GM12801 (cell line): Measurements from ENCODE around the gene ASS1.

Experiments
- TF ChIP-seq, protein P1 (sequence below): IDR thresholded peaks from one replicate; pipeline ENCODE4 v1.5.1; 2011; ENCODE audit warnings: control low read depth; ENCODE audit not compliant: insufficient read length; ENCODE audit errors: extremely low read depth

ASS1 gene

DNA sequence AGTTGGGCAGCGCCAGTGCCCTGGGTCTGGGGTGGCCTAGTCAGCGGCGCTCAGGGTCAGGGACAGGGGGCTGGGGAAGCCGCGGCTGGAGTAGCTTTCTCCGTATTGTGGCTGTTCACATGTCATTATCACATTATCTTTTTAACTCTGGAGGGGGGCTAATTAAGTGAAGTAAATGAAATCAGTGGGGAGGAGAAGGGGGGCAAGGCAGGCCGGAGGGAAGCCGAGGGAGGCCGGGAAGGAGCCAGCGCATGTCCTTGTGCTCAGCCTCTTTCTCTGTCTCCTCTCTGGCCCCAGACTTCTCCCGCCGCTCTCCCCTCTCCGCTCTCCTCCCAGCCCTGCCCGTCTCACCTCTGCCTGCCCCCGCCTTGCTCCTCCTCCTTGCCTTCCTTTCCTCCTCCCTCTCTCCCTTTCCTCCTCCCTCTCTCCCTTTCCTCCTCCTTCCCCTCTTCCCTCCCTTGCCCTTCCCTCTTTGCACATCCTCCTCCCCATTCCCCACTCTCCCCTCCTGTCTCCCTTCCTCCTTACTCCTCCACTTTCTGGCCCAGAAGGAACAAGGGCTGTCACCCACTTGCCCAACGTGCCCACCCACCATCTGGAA, 38.7 kb downstream of the ASS1 start:
- TF ChIP-seq, protein P1, sequence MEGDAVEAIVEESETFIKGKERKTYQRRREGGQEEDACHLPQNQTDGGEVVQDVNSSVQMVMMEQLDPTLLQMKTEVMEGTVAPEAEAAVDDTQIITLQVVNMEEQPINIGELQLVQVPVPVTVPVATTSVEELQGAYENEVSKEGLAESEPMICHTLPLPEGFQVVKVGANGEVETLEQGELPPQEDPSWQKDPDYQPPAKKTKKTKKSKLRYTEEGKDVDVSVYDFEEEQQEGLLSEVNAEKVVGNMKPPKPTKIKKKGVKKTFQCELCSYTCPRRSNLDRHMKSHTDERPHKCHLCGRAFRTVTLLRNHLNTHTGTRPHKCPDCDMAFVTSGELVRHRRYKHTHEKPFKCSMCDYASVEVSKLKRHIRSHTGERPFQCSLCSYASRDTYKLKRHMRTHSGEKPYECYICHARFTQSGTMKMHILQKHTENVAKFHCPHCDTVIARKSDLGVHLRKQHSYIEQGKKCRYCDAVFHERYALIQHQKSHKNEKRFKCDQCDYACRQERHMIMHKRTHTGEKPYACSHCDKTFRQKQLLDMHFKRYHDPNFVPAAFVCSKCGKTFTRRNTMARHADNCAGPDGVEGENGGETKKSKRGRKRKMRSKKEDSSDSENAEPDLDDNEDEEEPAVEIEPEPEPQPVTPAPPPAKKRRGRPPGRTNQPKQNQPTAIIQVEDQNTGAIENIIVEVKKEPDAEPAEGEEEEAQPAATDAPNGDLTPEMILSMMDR: no peak

DNA sequence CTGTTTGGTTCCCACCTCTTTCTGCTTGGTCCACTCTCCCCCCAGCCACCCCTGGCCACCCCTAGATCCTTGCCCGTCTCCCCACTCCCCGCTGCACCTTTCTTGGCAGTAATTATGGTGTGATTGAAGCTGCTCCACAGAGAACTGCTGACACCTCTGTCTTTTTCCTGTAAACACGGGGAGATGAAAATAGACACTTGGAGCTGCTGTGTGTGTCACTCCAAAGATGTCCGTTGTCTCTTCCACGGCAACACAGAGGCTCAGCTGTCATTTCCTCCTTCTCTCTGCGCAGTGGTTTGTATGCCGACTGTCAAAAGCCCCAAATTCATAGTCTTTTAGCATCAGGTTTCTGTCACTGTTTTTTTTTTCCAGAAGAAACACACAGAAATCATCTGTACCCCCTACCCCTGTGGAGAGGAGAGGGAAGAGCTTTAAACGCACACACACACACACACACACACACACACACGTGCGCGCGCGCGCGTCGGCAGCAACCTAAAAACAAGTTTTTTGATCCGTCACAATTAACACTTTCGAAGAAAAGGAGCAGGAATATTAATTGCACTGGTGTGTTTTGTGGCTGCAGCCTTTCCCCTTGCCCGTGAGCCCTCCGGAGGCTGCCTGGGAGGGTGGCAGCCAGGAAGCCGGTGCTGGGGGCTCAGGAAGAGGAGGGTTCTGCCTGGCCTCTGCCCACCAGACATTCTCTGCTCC, 39.8 kb downstream of the ASS1 start:
- TF ChIP-seq, protein P1: no peak

DNA sequence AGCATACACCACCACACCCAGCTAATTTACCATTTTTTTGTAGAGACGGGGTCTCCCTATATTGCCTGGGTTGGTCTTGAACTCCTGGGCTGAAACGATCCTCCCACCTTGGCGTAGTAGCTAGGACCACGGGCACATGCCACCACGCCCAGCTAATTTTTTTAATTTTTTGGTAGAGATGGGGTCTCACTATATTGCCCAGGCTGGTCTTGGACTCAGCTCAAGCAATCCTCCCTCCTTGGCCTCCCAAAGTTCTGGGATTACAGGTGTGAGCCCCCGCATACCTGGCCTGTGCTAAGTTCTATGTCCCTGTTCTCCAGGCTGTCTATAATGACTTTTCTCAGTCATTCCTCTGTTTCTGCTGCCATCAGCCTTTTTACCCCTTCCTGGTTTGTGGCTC, 41.3 kb downstream of the ASS1 start:
- TF ChIP-seq, protein P1: no peak

DNA sequence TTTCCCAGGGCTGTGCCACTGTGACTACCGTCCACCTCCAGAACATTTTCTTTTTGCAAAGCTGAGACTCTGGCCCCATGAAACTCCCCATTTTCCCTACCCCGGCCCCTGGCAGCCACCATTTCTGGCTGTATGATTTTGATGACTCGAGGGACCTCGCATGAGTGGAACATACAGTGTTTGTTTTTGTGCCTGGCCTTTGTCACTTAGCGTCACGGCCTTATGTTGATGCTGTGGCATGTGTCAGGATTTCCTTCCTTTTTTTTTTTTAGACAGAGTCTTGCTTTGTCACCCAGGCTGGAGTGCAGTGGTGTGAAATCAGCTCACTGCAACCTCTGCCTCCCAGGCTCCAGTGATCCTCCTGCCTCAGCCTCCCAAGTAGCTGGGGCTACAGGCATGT, 42.7 kb downstream of the ASS1 start:
- TF ChIP-seq, protein P1: no peak

DNA sequence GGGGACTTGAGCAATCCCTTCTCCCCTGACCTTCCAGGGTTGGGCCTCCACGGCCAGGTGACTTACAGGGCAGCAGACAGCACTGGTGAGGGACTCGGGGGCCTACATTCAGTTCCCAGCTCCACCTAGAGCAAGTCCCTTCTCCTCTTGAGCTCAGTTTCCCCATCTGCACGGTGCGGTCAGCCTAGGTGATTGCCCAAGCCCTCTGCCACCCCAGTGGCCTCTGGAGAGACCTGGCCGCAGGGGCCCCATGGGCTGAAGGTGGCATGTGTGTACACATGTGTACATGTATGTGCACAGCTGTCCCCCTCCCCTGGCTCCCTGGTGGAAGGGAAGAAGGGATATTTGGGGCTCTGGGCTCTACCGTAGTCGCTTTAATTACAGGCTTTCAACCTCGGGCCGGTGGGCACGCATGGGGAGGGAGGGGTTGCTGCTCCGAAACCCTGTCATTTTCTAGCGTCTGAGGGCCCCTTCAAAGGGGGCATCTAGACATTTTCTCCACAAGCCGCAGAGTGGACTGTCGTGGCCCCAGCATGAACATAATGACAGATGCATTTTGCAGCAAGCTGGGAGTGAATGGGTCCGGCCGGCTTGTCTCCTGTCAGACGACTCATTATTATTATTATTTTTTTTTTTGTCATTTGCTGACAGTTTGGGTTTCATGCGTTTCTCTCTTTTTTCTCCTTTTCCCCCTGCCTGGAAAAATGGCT, 44.0 kb downstream of the ASS1 start:
- TF ChIP-seq, protein P1: no peak

DNA sequence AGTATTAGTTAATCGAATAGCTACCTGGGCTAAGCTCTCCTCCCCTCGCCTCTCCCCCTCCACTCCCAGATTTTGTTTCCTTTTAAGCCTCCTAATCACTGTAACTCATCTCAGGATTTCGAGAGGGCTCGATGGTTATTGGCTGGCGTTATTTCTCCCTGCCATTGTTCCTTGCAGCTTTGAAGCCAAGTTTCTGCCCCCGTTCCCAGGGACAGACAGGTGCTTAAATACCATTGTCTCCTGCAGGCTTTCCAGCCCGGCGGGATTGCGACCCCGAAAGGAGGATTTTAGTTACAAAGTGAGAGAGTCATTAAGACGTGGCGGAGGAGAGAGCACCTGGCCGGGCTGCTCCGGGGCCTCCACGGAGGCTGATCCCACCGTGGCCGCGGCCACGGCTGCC, 46.2 kb downstream of the ASS1 start:
- TF ChIP-seq, protein P1: no peak

DNA sequence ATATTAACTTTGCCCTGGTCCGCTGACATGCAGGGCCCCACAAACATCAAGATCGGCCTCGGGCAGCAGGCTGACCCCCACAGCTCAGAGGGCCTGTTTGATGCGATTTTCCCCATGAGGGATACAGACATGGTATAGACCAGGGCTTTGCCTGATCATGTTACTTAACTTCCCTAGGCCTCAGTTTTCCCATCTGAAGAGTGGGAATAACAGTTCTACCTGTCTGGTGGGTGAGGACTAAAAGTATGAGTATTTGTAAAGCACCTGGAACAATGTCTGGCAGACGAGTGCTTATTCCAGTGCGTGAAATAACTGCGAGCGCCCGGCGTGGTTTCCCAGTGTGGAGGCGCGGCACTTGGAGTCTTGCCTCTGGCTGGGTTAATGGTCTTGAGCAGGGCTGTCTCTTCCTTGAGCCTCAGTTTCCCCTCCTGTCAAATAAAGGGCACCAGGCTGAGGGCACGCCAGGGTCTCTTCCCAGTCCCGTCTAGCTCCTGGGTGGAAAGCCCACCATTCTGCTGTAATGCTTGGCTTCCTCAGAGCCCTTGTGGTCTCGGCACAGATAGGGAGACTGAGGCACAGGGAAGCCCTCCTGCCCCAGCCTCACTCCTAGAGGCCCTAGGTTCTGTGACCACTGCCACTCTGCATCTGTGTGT, 47.2 kb downstream of the ASS1 start:
- TF ChIP-seq, protein P1: no peak
